GOT3 (cell line): ENCODE results near the gene SIX2.

Source experiments
- DNase-seq: peaks from one replicate; lab custom pipeline; 2025; ENCODE audit warnings: mixed read lengths; lab: John Stamatoyannopoulos, UW

Gene SIX2

DNA sequence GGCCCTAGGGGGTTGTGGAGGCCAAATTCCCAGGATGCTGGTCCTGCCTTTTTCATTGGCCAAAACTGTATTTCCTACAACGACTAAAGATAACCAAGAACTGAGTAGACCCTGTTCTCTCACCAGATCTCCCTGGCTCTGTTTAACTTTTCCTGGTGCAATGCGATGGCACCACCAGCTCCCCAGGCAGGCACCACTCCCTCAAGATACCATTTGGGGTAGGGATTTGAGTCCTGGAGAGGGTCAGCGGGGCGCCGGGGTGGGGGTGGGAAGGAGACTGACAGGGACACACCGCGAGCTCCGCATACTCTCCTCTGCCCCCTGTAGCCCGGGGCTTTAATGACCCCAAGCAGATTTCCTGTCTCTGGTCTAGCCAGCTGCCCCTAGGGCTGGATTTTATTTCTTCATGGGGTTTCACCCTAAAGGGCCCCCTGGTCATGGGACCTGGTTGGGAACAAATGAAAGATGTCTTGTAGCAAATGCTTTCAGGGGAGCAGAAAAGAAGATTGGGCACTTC, 7.3 kb downstream of the SIX2 start:
- no peak for DNase-seq

DNA sequence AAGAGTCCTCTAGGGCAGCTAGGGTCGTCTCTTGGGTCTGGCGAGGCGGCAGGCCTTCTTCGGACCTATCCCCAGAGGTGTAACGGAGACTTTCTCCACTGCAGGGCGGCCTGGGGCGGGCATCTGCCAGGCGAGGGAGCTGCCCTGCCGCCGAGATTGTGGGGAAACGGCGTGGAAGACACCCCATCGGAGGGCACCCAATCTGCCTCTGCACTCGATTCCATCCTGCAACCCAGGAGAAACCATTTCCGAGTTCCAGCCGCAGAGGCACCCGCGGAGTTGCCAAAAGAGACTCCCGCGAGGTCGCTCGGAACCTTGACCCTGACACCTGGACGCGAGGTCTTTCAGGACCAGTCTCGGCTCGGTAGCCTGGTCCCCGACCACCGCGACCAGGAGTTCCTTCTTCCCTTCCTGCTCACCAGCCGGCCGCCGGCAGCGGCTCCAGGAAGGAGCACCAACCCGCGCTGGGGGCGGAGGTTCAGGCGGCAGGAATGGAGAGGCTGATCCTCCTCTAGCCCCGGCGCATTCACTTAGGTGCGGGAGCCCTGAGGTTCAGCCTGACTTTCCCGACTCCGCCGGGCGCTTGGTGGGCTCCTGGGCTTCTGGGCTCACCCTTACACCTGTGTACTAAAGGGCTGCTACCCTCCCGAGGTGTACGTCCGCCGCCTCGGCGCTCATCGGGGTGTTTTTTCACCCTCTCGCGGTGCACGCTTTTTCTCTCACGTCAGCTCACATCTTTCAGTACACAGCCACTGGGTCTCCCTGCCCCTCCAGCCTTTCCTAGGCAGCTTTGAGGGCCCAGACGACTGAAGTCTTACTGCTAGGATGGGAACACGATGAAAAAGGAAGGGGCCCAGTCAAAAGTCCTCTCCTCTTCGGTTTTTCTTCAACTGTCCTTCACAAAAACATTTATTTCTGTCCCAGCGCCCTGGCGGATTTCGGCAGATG, 8.1 kb downstream of the SIX2 start:
- DNase-seq = no peak

DNA sequence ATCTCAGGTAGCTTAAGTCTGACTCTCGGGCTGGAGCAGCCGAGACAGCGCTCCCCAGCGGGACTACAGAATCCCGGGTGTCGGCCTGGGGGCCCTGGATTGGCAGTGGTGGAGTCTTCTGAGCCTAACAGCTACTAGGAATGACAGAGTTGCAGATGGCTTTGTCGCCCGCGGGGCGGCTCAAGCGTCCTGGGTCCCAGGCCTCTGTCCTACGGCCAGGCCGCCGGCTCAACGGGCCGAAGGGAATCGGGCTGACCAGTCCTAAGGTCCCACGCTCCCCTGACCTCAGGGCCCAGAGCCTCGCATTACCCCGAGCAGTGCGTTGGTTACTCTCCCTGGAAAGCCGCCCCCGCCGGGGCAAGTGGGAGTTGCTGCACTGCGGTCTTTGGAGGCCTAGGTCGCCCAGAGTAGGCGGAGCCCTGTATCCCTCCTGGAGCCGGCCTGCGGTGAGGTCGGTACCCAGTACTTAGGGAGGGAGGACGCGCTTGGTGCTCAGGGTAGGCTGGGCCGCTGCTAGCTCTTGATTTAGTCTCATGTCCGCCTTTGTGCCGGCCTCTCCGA, 8.8 kb downstream of the SIX2 start:
- DNase-seq = no peak

DNA sequence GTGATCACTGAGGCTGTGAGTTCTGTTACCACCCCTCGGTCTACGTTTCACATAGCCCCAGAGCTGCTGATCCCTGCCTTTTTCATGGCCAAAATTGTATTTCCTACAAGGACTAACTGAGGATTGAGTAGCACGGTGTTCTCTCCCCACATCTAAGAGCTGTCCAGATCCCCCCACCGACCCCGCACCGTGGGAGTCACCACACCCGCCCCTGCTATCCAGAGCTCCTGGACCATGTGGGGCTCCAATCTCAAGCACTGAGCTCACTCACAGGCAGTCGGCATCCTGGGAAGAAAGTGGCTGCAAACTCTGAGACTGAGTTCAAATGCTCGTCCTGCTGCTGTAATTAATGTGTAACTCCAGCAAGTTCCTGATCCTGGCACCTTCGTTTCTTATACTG, 9.7 kb downstream of the SIX2 start:
- no peak for DNase-seq

DNA sequence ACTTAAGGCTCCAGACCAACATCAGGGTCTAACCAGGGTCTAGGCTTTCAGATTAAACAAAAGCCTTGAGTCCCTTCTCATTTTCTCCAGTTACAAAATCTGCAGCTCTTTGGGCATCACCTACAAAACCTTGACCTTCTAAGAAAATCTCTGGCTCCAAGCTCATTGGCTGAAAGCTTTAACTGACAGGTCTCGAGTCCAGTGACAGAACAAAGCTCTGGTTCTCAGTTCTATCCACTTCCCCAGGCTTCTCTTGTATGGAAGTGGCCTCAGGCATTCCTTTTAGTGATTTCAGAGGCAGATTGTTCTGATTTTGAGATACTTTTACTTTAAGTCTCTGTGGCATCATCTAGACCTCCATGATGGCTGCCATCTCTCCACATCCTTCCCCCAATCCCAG, 11.3 kb downstream of the SIX2 start:
- no peak for DNase-seq

DNA sequence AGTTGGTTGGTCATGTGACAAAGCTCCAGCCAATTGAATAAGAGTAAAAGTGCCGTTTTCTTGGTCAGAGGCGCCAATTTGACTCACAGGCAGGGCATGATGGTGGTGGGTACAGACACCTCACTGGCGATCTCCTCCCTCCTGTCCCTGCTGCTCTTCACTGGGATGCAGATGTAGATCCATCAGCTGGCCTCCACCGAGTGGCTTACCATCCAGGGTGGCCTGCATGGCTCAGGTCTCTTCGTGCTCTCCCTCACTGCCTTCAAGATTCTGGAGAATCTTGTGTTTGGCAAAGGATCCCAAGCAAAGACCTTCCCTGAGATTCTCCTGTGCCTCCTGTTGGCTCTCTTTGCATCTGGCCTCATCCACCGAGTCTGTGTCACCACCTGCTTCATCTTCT, 12.9 kb downstream of the SIX2 start:
- no peak for DNase-seq

DNA sequence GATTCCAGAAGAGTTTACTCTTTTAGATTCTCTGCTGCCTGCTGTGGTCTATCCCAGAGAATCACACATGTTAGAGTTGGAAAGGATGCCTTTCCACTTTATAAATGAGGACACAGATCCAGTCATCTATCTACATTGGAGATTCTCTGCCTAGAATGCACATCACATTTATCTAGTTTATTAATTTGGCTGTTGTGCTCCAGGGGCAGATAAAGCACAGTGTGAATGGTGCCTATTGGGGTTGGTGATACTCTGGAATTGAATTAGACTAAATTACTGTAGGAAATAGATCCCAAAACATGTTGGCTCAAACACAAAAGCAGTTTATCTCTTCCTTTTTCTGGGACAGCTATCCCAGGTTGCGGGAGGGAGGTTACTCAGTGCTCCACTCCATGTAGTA, 14.9 kb downstream of the SIX2 start:
- DNase-seq = no peak

DNA sequence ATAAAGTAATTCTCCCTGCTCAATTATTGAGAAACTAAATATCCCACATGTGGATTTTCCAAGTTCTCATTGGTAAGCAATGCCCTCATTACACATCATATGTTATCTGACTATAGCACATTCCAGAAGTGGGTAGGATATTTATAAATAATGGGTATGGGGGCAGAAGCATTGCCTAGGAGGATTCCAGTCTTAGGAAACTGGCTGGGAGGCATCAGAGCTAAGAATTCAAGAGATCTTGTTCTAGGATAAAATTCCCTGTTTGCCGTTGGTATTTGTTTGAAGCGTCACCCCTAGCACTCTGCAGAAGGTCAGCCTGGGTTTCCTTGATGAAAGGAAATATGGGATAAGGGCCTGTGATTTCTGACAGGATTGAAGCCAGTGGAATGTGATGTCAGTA, 20.1 kb downstream of the SIX2 start:
- DNase-seq = no peak

DNA sequence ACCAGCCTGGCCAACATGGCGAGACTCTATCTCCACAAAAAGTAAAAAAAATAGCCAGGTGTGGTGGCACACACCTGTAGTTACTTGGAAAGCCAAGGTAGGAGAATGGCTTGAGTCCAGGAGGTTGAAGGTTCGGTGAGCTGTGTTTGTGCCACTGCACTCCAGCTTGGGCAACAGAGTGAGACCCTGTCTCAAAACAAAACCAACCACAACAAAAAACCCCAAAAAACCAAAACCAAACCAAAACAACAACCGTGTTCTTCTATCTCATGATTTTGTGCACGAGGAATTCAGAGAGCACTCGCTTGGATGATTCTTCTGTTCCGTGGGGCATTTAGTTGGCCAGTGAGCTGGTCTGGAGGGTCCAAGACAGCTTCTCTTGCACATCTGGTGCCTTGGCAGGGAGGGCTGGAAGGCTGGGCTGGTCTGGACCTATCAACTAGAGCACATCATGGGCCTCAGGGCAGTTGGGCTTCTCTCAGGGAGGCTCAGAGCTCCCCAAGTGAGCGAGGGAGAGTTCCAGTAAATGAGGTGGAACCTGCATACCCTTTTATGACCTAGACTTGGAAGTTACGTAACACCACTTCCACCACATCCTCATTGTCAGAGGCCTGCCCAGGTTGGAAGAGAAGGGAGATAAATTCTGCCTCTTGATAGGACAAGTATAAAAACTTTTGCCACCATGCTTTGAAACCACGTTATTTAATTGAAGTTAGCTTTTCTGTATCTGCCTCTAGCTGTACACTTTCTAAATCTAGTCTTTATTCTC, 25.2 kb downstream of the SIX2 start:
- DNase-seq = no peak

DNA sequence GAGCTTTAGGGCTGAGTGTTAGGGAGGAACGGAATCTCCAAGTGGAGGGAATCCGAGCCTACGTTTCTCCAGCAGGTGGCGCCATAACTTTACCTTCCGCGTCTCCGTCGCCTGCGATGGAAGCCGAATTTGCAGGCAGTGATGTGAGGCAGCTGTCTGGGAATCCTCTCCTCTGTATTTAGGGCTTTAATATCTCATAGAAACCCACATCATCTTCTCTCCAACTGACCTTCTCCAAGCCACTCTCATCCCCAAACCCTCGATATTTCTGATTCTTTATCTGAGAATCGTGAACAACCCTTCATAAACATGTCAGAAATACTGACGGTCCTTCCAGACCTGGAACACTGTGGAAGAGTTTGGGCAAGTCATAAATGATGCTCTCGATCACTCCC, 27.5 kb downstream of the SIX2 start:
- peak; percentile 15 for DNase-seq

DNA sequence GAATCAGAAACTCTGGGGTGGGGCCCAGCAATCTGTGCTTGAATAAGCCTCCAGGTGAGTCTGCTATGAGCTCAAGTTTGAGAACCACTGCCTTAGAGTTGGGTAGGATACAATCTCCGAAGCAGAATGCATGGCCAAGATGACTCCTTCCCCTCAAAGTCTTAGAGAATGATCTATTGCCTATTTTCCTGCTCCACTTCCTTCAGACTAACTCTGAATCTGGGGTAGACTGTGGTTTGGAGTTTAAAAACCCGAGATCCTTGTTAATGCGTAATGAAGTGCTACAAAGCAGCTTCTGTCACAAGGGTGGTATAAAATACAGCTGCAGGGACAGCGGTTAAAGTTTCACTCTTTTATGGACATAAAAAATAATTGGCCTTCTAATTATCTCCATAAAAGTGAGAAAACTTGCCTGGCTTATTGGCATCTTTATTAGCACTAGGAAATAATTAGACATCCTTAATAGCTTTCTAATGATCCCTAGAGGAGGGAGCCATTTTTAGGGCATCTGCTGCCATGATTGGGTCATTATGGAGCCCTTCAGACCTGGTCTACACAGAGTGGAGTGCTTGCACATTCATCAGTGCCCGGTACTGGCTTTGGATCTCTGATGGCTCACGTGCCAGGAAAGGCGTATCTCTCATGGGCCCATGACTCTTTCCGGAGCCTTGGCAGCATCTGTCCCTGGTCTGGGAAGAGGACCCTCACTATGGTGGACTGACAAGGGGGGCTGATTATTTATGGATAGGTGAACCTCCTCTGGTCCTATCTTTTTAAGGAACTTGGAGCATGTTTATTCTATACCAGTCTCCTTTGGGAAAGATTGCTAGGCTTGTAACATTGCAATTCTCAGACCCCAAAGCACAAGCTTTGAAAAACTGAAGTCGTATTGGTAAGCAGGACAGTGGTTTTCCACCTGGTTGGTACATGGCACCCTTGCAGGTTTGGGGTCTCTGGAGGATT, 28.2 kb downstream of the SIX2 start:
- DNase-seq = no peak

DNA sequence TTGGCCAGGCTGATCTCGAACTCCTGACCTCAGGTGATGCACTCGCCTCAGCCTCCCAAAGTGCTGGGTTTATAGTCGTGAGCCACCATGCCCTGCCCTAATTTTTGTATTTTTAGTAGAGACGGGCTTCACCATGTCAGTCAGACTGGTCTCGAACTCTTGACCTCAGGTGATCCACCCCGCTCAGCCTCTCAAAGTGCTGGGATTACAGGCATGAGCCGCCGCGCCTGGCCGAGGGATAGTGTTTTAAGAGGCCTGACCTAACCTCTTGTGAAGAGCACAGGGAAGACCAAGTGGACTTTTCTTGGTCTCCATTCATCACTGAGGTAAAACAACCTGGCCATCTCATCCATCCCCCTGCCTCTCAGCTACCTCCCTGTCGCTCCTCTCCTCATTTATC, 29.7 kb downstream of the SIX2 start:
- no peak for DNase-seq

DNA sequence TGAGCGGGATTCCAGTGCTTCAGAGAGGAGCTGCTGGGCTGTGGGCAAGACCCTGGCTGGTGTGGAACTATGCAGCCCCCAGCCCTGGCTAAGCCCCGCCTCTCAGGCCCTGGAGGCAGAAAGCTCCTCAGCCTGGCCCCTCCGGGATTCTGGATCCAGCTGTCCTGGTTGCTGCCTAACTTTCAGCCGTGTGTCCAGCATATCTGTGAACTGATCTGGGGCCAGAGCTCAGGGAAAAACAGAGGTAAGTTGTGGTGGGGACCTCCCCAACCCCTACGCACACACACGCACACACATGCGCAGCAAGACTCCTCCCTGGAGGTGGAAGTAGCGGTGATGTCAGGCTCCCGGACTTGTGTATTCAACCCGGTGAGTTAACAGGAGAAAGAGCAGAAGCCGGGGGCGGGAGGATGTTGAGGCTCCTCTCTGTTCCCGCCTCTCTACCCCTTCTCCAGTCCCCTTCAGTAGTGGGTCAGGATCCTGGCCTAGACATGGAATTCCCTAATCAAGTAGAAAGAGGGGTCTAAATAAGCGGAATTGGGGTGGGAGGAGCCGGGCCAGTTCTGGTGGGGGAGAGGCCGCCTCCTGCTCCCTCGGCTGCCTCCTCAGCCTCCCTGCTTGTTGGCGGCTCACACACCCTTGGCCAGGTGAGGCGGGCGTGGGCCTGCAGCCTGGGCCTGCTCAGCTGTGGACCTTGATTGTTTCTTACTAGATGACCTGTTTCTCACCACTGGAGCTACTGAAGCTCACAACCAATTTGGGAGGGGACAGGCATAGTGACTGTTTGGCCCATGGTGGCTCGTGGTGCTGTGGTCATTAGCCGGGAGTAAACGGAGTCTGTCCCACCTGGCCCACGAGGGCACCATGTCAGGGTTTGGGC, 33.4 kb downstream of the SIX2 start:
- DNase-seq = no peak

DNA sequence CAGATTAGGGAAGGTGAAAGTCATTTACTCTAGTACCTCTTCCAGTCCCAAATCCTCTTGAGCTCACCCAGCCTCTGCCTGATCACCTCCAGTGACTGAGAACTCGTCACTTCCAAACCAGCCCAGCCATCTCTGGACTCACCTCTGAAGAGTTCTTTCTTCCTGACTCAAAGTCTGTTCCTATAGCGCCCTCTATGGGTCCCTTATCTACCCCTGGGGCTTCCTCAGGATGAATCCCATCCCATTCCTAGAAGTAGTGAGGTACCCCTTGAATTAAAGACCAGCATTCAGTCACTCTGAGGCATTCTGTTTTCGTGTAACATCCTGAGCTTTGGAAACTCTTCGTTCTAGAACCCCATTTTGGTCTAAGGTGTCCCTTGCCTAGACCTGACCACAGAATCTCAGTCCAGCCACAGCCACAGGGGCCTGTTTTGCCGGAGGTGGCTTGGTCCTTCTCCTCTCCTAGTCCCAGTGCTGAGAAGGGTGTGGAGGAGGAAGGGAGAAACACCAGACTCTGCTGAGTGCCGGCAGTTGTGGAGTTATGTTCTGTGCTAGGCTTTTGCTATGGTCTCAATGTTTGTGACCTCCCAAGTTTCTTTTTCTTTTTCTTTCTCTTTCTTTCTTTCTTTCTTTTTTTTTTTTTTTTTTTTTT, 35.1 kb downstream of the SIX2 start:
- no peak for DNase-seq

DNA sequence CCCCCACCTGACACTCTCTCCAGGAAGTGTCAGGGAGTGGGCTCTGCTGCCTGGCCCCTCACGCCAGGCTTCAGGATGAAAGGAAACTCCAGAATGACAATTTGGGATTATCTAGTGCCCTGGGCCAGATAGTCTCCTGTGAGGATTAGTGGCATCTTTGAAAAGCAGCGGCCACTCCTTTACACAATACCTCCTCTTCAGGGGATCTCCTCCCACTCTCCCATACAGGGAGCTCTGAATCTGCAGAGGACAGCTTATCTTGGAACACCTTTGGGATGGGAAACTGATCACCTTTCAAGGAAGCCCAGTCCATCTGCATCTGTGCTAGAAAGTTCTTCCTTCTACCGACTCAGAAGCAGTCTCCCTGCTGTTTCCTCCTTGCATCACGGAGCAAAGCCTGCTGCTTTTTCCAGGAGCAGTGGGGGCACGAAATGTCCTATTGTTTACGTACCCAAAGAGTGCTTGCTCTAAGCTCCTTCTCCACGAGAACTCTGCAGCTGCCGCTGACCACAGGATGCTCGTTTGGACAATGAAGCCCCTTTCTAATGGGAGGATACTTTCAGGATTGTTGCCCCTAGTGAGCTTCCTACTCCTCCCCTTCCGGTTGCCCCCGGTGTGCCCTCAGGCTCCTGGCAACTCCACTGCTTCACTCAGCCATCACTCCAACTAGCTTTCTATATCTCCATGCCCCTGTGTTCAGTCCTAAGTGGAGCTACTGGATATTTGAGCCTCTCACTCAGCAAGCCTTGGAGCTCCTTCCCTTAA, 36.3 kb downstream of the SIX2 start:
- DNase-seq = no peak

DNA sequence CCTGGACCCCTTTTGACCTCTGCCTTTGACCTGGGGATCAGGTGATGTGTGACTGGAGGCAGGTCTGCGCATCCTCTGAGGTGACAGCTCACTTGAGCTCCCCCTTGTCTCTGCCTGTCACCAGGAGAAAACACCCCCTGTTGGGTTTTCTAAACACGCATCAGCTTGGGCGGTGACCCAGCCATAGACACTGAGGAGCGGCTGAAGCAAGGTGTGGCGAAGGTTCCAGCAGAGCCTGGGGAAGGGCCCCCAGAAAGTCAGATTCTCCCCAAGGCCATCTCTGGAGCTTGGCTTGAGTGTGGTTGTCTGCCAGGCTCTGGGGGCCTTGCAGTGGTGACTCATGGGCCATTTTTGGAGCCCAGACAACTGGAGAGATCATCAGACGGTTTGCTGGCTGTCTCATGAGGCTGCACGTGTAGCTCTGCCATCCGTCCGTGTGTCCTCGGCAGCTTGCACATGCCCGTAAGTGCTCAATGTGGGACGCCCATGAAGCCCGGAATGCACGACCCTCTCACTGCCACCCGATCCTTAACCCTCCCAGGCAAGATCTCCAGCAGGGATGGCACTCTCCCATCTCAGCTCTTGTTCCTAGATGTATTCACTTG, 38.3 kb downstream of the SIX2 start:
- DNase-seq = no peak

DNA sequence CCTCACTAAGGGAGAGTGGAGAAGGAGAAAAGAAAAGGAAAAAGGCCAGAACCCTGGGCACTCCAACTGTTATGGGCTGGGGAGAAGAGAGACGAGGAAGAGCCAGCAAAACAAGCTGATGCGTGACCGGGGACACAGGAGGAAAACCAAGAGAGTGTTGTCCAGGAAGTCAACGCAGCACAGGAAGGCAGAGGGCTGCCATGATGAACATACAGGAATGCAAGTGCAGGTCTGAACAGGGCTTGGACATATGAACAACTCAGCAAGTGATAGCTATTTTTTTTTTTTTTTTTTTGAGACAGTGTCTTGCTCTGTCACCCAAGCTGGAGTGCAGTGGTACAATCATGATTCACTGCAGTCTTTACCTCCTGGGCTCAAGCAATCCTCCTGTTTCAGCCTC, 39.3 kb downstream of the SIX2 start:
- DNase-seq = no peak

DNA sequence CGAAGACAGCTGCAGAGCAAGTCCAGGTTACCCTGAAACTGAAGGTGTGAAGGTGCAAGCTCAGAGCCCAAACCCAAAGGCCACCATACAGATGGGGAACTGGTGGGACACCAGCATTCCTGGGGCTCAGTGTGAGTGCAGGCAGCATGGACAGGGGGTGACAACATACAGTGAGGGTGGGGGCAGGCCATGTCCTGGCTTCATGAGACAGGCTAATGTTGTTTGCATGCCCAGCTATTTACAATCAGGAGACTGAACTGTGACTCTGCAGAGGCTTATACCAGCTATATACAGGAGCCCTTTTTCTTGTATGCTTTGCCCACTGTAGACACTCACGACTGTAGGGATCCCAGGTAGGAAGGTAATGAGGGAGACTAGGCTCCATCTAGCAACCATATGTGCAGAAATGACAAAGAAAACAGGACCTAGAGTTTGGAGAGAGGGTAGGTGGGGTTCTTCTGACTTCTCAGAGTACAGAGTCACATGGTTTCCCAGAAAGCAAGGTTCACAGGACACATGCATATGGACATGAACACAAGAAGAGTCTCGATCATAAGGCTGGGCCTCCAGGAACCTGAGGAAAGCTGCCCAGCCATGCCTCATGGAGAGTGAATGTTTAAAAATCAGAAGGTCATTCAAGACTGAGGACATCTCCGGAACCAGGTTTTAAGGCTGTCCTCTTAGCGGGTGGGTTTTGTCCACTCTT, 41.4 kb downstream of the SIX2 start:
- DNase-seq = no peak
